Measurements from ENCODE around the gene METRNL. TPM values are rescaled to one million over a fixed set of nuclear protein-coding genes. Genes with fewer than 3 reads are reported as not detected.

The METRNL gene
- total RNA-seq, 1 experiment from 2014 or later: 58.7 TPM

DNA sequence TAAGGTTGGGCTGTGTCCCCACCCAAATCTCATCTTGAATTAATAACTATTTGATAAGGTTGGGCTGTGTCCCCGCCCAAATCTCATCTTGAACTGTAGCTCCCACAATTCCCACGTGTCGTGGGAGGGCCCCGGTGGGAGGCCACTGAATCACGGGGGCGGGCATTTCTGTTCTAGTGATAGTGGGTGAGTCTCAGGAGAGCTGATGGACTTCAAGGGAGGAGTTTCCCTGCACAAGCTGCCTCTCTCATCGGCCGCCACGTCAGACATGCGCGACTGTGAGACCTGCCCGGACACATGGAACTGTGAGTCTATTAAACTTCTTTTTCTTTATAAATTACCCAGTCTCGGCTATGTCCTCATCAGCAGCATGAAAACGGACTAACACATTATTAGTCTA lies 44.9 kb upstream of the METRNL start:
- H3K36me3 ChIP-seq (ENCODE audit: control insufficient read depth in 1 of 2, insufficient read depth in 2 of 2, low read length in 2 of 2): peaks cover 3 to 24% of the 10 kb centered on the region in 2 experiments; a peak in 1 of 4 replicates
- BruUV-seq (replicated peaks): no TSS peak
- H3K9me2 ChIP-seq (ENCODE audit: insufficient read depth): no peaks in the 10 kb centered on the region
- ATAC-seq (no peak), DNase-seq (ENCODE audit: low read depth, low spot score) (no peak)
- no peaks in the 10 kb centered on the region; the same call in 1 of the 2 replicates for H3K79me2 ChIP-seq (ENCODE audit: insufficient read depth, low read length)
- H3K27me3 ChIP-seq (ENCODE audit: insufficient read depth, low read length): no peaks in the 10 kb centered on the region
- no peak overlapping the region for H3K27ac ChIP-seq (ENCODE audit: low read depth, low read length)
- POLR2A ChIA-PET: no interaction called here
- no peak overlapping the region for H3K9ac ChIP-seq (ENCODE audit: low read length)
- RAD21 ChIA-PET (ENCODE audit: low non-redundant PET in 1 of 2, low total read pairs in 2 of 2, uncharacterized antibody in 2 of 2, unreplicated experiment in 2 of 2): no interaction called here
- CTCF ChIA-PET: no interaction called here
- H3K4me1 ChIP-seq (ENCODE audit: control insufficient read depth in 1 of 2, insufficient read depth in 2 of 2, low read length in 2 of 2): no peaks in the 10 kb centered on the region
- H3K4me2 ChIP-seq (ENCODE audit: low read length): no peak overlapping the region
- intact Hi-C loops (cut with micrococcal nuclease): no loop called here
- H2AFZ ChIP-seq (ENCODE audit: low read depth, low read length, poor library complexity, severe bottlenecking): no peak overlapping the region
- no peak overlapping the region for H3K4me3 ChIP-seq (replicated peaks in 1 of 2; ENCODE audit: low read depth in 1 of 2, low read length in 2 of 2)
- no peaks in the 10 kb centered on the region; a peak in 2 of 4 replicates for H3K9me3 ChIP-seq (ENCODE audit: control insufficient read depth in 1 of 2, insufficient read depth in 1 of 2, low read depth in 1 of 2, low read length in 2 of 2)
- H4K20me1 ChIP-seq (ENCODE audit: insufficient read depth): no peaks in the 10 kb centered on the region
- TF ChIP-seq POLR2AphosphoS5 (IDR thresholded peaks at IDR 0.05; ENCODE audit: low read depth, low read length): no peak
- no peak for TF ChIP-seq EGR1 (IDR thresholded peaks at IDR 0.05; ENCODE audit: low read depth)
- TF ChIP-seq ZNF274 (IDR thresholded peaks at IDR 0.05; ENCODE audit: low read depth, low read length): no peak
- TF ChIP-seq YY1 (IDR thresholded peaks at IDR 0.05; ENCODE audit: extremely low read depth, insufficient replicate concordance, low read depth, low read length): no peak
- no peak for TF ChIP-seq SRF (IDR thresholded peaks at IDR 0.05; ENCODE audit: low read depth)
- TF ChIP-seq SP1 (IDR thresholded peaks at IDR 0.05; ENCODE audit: low read depth): no peak
- TF ChIP-seq EZH2phosphoT487 (IDR thresholded peaks at IDR 0.05; ENCODE audit: borderline replicate concordance): no peak
- TF ChIP-seq TCF7L2 (IDR thresholded peaks at IDR 0.05; ENCODE audit: borderline replicate concordance, extremely low read depth, insufficient read depth, insufficient read length): no peak
- TF ChIP-seq RAD21 (IDR thresholded peaks at IDR 0.05; ENCODE audit: low read depth): no peak
- TF ChIP-seq, protein P1, sequence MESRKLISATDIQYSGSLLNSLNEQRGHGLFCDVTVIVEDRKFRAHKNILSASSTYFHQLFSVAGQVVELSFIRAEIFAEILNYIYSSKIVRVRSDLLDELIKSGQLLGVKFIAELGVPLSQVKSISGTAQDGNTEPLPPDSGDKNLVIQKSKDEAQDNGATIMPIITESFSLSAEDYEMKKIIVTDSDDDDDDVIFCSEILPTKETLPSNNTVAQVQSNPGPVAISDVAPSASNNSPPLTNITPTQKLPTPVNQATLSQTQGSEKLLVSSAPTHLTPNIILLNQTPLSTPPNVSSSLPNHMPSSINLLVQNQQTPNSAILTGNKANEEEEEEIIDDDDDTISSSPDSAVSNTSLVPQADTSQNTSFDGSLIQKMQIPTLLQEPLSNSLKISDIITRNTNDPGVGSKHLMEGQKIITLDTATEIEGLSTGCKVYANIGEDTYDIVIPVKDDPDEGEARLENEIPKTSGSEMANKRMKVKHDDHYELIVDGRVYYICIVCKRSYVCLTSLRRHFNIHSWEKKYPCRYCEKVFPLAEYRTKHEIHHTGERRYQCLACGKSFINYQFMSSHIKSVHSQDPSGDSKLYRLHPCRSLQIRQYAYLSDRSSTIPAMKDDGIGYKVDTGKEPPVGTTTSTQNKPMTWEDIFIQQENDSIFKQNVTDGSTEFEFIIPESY (IDR thresholded peaks at IDR 0.05; ENCODE audit: extremely low read depth, insufficient replicate concordance, low read length): no peak
- TF ChIP-seq, protein P2, sequence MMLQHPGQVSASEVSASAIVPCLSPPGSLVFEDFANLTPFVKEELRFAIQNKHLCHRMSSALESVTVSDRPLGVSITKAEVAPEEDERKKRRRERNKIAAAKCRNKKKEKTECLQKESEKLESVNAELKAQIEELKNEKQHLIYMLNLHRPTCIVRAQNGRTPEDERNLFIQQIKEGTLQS (IDR thresholded peaks at IDR 0.05): no peak
- TF ChIP-seq SIN3A (IDR thresholded peaks at IDR 0.05; ENCODE audit: low read depth): no peak
